DMS153 treated with DMSO at 0.1 percent for 48 hours (cell line): ENCODE results near the gene CCR6.
"Not testable (repeated sequence)": the region's sequence is repeated elsewhere in the genome, so short reads cannot be mapped to it uniquely, and the experiment has no call there.

Experiments
- DNase-seq: peaks from one replicate; lab custom pipeline; 2025; ENCODE audit not compliant: unreplicated experiment; lab: John Stamatoyannopoulos, UW

CCR6 gene

GRCh38 chr6:167168296-167168695 lies 45.4 kb downstream of the CCR6 start:
- not testable (repeated sequence) for DNase-seq

GRCh38 chr6:167169867-167170266 lies 47.0 kb downstream of the CCR6 start:
- DNase-seq: not testable (repeated sequence)

GRCh38 chr6:167171300-167171699 lies 48.4 kb downstream of the CCR6 start:
- DNase-seq: not testable (repeated sequence)

GRCh38 chr6:167172011-167172410 lies 49.1 kb downstream of the CCR6 start:
- not testable (repeated sequence) for DNase-seq

- DNase-seq: not testable (repeated sequence)
Observed at GRCh38 chr6:167177271-167177670, 54.4 kb downstream of the CCR6 start.

GRCh38 chr6:167178896-167179655 lies 56.2 kb downstream of the CCR6 start:
- DNase-seq: not testable (repeated sequence)

GRCh38 chr6:167180086-167180485 lies 57.2 kb downstream of the CCR6 start:
- not testable (repeated sequence) for DNase-seq

- DNase-seq: not testable (repeated sequence)
Observed at GRCh38 chr6:167181351-167181750, 58.5 kb downstream of the CCR6 start.

GRCh38 chr6:167182913-167183314 lies 60.0 kb downstream of the CCR6 start:
- not testable (repeated sequence) for DNase-seq

- not testable (repeated sequence) for DNase-seq
Observed at GRCh38 chr6:167185101-167185500, 62.2 kb downstream of the CCR6 start.

GRCh38 chr6:167187275-167187674 lies 64.4 kb downstream of the CCR6 start:
- not testable (repeated sequence) for DNase-seq
